Fibroblast of lung (primary cell): ENCODE measurements around the gene MPPED2. TPM values are rescaled to one million over a fixed set of nuclear protein-coding genes. Genes with fewer than 3 reads are reported as not detected.

ENCODE experiments used
- DNase-seq, 2 donors: peaks; one replicate each; pipeline versions ENCODE4 v3.0.0 to v3.0.0-alpha.2; 2010; ENCODE audit warnings: low read depth in 2 of 2
- H2AFZ ChIP-seq: 2 replicates; pipeline ENCODE4 v1.5.1; 2012; ENCODE audit warnings: low read length, control low read depth, inconsistent platforms
- H3K27ac ChIP-seq: 2 replicates; pipeline ENCODE4 v1.5.1; 2011; ENCODE audit warnings: low read length, control low read depth; ENCODE audit not compliant: insufficient read depth
- H3K27me3 ChIP-seq: 2 replicates; pipeline ENCODE4 v1.5.1; 2011; ENCODE audit warnings: mild to moderate bottlenecking, low read length; ENCODE audit not compliant: control insufficient read depth, insufficient read depth
- H3K36me3 ChIP-seq: 2 replicates; pipeline ENCODE4 v1.5.1; 2011; ENCODE audit warnings: low read length; ENCODE audit not compliant: control insufficient read depth, insufficient read depth
- H3K4me1 ChIP-seq: 2 replicates; pipeline ENCODE4 v1.5.1; 2011; ENCODE audit warnings: low read length; ENCODE audit not compliant: control insufficient read depth, insufficient read depth; ENCODE audit errors: extremely low read depth
- H3K4me2 ChIP-seq: 2 replicates; pipeline ENCODE4 v1.5.1; 2011; ENCODE audit warnings: low read length, control low read depth; ENCODE audit not compliant: insufficient read depth; ENCODE audit errors: extremely low read depth
- H3K4me3 ChIP-seq, 4 experiments: fragments of 200-600 bp in 1 of 4; sonication (generic) in 1 of 4; replicated peaks in 1 of 4; 2 replicates each; pipeline ENCODE4 v1.5.1; 2011 to 2016; ENCODE audit warnings: low read length in 4 of 4, low read depth in 3 of 4, mild to moderate bottlenecking in 3 of 4, control low read depth in 2 of 4, inconsistent platforms in 1 of 4, mixed read lengths in 1 of 4; ENCODE audit not compliant: insufficient read depth in 1 of 4; ENCODE audit errors: control extremely low read depth in 1 of 4
- H3K79me2 ChIP-seq: 2 replicates; pipeline ENCODE4 v1.5.1; 2012; ENCODE audit warnings: mild to moderate bottlenecking, low read length, inconsistent platforms; ENCODE audit not compliant: control insufficient read depth, insufficient read depth
- H3K9ac ChIP-seq: 2 replicates; pipeline ENCODE4 v1.5.1; 2011; ENCODE audit warnings: mild to moderate bottlenecking, low read length, control low read depth; ENCODE audit not compliant: insufficient read depth
- H3K9me3 ChIP-seq: 2 replicates; pipeline ENCODE4 v1.5.1; 2012; ENCODE audit warnings: low read depth, low read length; ENCODE audit not compliant: control insufficient read depth, insufficient read depth
- H4K20me1 ChIP-seq: 2 replicates; pipeline ENCODE4 v1.5.1; 2011; ENCODE audit warnings: low read length; ENCODE audit not compliant: control insufficient read depth, insufficient read depth; ENCODE audit errors: extremely low read depth
- CTCF ChIP-seq, 2 donors: IDR thresholded peaks in 1 of 2; conservative IDR thresholded peaks in 1 of 2; 1 replicate in 1 of 2; 2 replicates in 1 of 2; pipeline ENCODE4 v1.5.1; 2011 to 2012; ENCODE audit warnings: low read length in 2 of 2, control low read depth in 1 of 2, inconsistent platforms in 1 of 2, low read depth in 1 of 2, mild to moderate bottlenecking in 1 of 2
- EZH2 ChIP-seq: IDR thresholded peaks from 2 replicates; pipeline ENCODE4 v1.5.1; 2012; ENCODE audit warnings: low read length, control low read depth, mild to moderate bottlenecking; ENCODE audit errors: missing control alignments
- polyA plus RNA-seq, 2 donors: library from polyadenylated mRNA; depleted of rRNA in 1 of 2; stranded (reverse) in 1 of 2; unstranded in 1 of 2; fragments of >200 nt; gene quantifications; 2 replicates each; pipeline ENCODE4 v1.2.1, GENCODE V29; 2011 to 2012; ENCODE audit warnings: missing spikeins in 1 of 2
- total RNA-seq: library from RNA; depleted of rRNA; stranded (reverse); fragments of >200 nt; gene quantifications from 2 replicates; pipeline ENCODE4 v1.2.1, GENCODE V29; 2014

The MPPED2 gene
- total and polyA plus RNA-seq, 2 donors (not counting 1 experiment from before 2014, with no cell fraction given), result under 0.01 to 0.02 TPM

GRCh38 chr11:30485756-30486155 is 100.4 kb downstream of the MPPED2 start:
- Histone ChIP-seq H3K4me2 (no peak overlapping the region), H3K4me1 (no peaks in the 10 kb centered on the region), H3K9me3 (no peaks in the 10 kb centered on the region), H4K20me1 (no peaks in the 10 kb centered on the region), H2AFZ (no peak overlapping the region), H3K4me3 (no peak overlapping the region), H3K36me3 (no peaks in the 10 kb centered on the region), H3K27me3 (no peaks in the 10 kb centered on the region), H3K79me2 (no peaks in the 10 kb centered on the region), H3K27ac (no peak overlapping the region), H3K9ac (no peak overlapping the region)
- no peak for TF ChIP-seq EZH2
- no peak for TF ChIP-seq CTCF (conservative IDR thresholded peaks at IDR 0.05 in 1 of 2, IDR thresholded peaks at IDR 0.05 in 1 of 2; ENCODE audit: low read depth in 1 of 2, low read length in 2 of 2)
- DNase-seq, result no peak

GRCh38 chr11:30485222-30485621 is 100.9 kb downstream of the MPPED2 start:
- Histone ChIP-seq H2AFZ (no peak overlapping the region), H3K9ac (no peak overlapping the region), H3K79me2 (no peaks in the 10 kb centered on the region), H3K9me3 (no peaks in the 10 kb centered on the region), H4K20me1 (no peaks in the 10 kb centered on the region), H3K27ac (no peak overlapping the region), H3K4me2 (no peak overlapping the region), H3K36me3 (no peaks in the 10 kb centered on the region), H3K27me3 (no peaks in the 10 kb centered on the region), H3K4me1 (no peaks in the 10 kb centered on the region), H3K4me3 (no peak overlapping the region)
- no peak for DNase-seq
- no peak for TF ChIP-seq EZH2
- no peak for TF ChIP-seq CTCF (conservative IDR thresholded peaks at IDR 0.05 in 1 of 2, IDR thresholded peaks at IDR 0.05 in 1 of 2; ENCODE audit: low read depth in 1 of 2, low read length in 2 of 2)

GRCh38 chr11:30483056-30483455 is 103.1 kb downstream of the MPPED2 start:
- Histone ChIP-seq H3K9ac (no peak overlapping the region), H3K9me3 (no peaks in the 10 kb centered on the region), H3K4me2 (no peak overlapping the region), H3K27me3 (no peaks in the 10 kb centered on the region), H3K4me1 (no peaks in the 10 kb centered on the region), H3K27ac (no peak overlapping the region), H4K20me1 (no peaks in the 10 kb centered on the region), H2AFZ (no peak overlapping the region), H3K79me2 (no peaks in the 10 kb centered on the region), H3K4me3 (no peak overlapping the region), H3K36me3 (no peaks in the 10 kb centered on the region)
- TF ChIP-seq EZH2, result no peak
- TF ChIP-seq CTCF (conservative IDR thresholded peaks at IDR 0.05 in 1 of 2, IDR thresholded peaks at IDR 0.05 in 1 of 2; ENCODE audit: low read depth in 1 of 2, low read length in 2 of 2), result no peak
- no peak for DNase-seq
